Measurements from ENCODE around the gene ADRA2B.

GRCh38 chr2:96118698-96119388 is 2.5 kb upstream of the ADRA2B start:
- TF ChIP-seq CTCF (IDR thresholded peaks at IDR 0.05), result no peak
- no peak for TF ChIP-seq POLR2A (IDR thresholded peaks at IDR 0.05)

All from body of pancreas (tissue), 4 donors.